H1 (cell line): ENCODE data around the gene GCNA. TPM values are rescaled to one million over a fixed set of nuclear protein-coding genes. Genes with fewer than 3 reads are reported as not detected.

ENCODE experiments used
- CTCF ChIA-PET: fragments of 300-600 bp; sonication (Branson Sonifier 250); formaldehyde crosslinking; loops from one replicate; lab custom pipeline; 2021; ENCODE audit not compliant: partially characterized antibody; lab: Charles Lee
- POLR2A ChIA-PET: fragments of 300-600 bp; sonication (Branson Sonifier 250); formaldehyde crosslinking; loops from one replicate; lab custom pipeline; 2021; ENCODE audit warnings: inconsistent platforms; ENCODE audit not compliant: partially characterized antibody; lab: Charles Lee
- DNase-seq, 2 experiments: peaks; one replicate each; pipeline versions ENCODE4 v3.0.0 to v3.0.0-alpha.2; 2010 to 2022; ENCODE audit warnings: low spot score in 2 of 2, low read depth in 1 of 2, mixed read lengths in 1 of 2
- FAIRE-seq: peaks from 2 replicates; lab custom pipeline; 2011; peaks lifted over from hg19 to GRCh38; lab: Jason Lieb, UNC
- H2AFZ ChIP-seq: 2 replicates; pipeline ENCODE4 v1.8.1; 2012; ENCODE audit warnings: low read length, inconsistent platforms
- H2AK5ac ChIP-seq: 2 replicates; pipeline ENCODE4 v1.6.1; 2013; ENCODE audit warnings: low read depth, low read length
- H2BK120ac ChIP-seq: replicated peaks from 2 replicates; pipeline ENCODE3; 2013; ENCODE audit warnings: low read depth, low read length, inconsistent platforms
- H2BK12ac ChIP-seq: 2 replicates; pipeline ENCODE4 v1.6.1; 2013; ENCODE audit warnings: low read depth, low read length
- H2BK15ac ChIP-seq: 2 replicates; pipeline ENCODE4 v1.6.1; 2013; ENCODE audit warnings: low read length
- H2BK20ac ChIP-seq: 2 replicates; pipeline ENCODE4 v1.6.1; 2013; ENCODE audit warnings: low read length
- H2BK5ac ChIP-seq: 2 replicates; pipeline ENCODE4 v1.6.1; 2013; ENCODE audit warnings: low read depth, low read length
- H3K14ac ChIP-seq: 2 replicates; pipeline ENCODE4 v1.6.1; 2013; ENCODE audit warnings: inconsistent platforms; ENCODE audit not compliant: insufficient read length
- H3K18ac ChIP-seq: 2 replicates; pipeline ENCODE4 v1.6.1; 2013; ENCODE audit warnings: low read length; ENCODE audit errors: extremely low read depth
- H3K23ac ChIP-seq: 2 replicates; pipeline ENCODE4 v1.6.1; 2013; ENCODE audit warnings: inconsistent platforms; ENCODE audit not compliant: insufficient read length
- H3K23me2 ChIP-seq: 2 replicates; pipeline ENCODE4 v1.6.1; 2013; ENCODE audit warnings: low read depth, low read length
- H3K27ac ChIP-seq: 2 replicates; pipeline ENCODE4 v1.6.1; 2011; ENCODE audit warnings: low read depth, low read length, inconsistent platforms
- H3K27me3 ChIP-seq, 4 experiments: replicated peaks in 1 of 4; 1 replicate in 1 of 4; 2 replicates in 3 of 4; pipeline versions ENCODE4 v1.6.1 to v1.8.1; 2011 to 2013; ENCODE audit warnings: low read length in 3 of 4, mild to moderate bottlenecking in 3 of 4, inconsistent platforms in 2 of 4, mixed read lengths in 2 of 4, moderate library complexity in 1 of 4; ENCODE audit not compliant: control insufficient read depth in 3 of 4, insufficient read depth in 3 of 4; ENCODE audit errors: extremely low read depth in 1 of 4
- H3K36me3 ChIP-seq, 4 experiments: 2 replicates each; pipeline versions ENCODE4 v1.6.1 to v1.8.1; 2011 to 2013; ENCODE audit warnings: mild to moderate bottlenecking in 4 of 4, low read length in 3 of 4, moderate library complexity in 2 of 4, control low read depth in 1 of 4, inconsistent platforms in 1 of 4; ENCODE audit not compliant: insufficient read depth in 4 of 4, control insufficient read depth in 2 of 4
- H3K4ac ChIP-seq: replicated peaks from 2 replicates; pipeline ENCODE3; 2013; ENCODE audit warnings: low read length, low read depth, mixed read lengths, inconsistent platforms; ENCODE audit not compliant: insufficient read length
- H3K4me1 ChIP-seq, 4 experiments: replicated peaks in 1 of 4; 1 replicate in 1 of 4; 2 replicates in 3 of 4; pipeline versions ENCODE4 v1.6.1 to v1.8.1; 2011 to 2013; ENCODE audit warnings: low read length in 3 of 4, inconsistent platforms in 2 of 4, mixed read lengths in 1 of 4; ENCODE audit not compliant: insufficient read depth in 4 of 4, control insufficient read depth in 3 of 4
- H3K4me2 ChIP-seq, 2 experiments: 2 replicates each; pipeline versions ENCODE4 v1.6.1 to v1.8.1; 2011 to 2013; ENCODE audit warnings: low read depth in 2 of 2, low read length in 2 of 2, control low read depth in 1 of 2, inconsistent platforms in 1 of 2, mild to moderate bottlenecking in 1 of 2; ENCODE audit not compliant: insufficient read depth in 1 of 2
- H3K4me3 ChIP-seq, 4 experiments: fragments of 200-600, 300-600 bp in 1 of 4; sonication (generic), shearing (Covaris generic), sonication (Bioruptor Twin) in 1 of 4; 2 replicates each; pipeline versions ENCODE4 v1.5.1 to v1.8.1; 2011 to 2016; ENCODE audit warnings: low read length in 4 of 4, low read depth in 3 of 4, control low read depth in 2 of 4, inconsistent platforms in 2 of 4, mild to moderate bottlenecking in 2 of 4, mixed read lengths in 1 of 4, moderate library complexity in 1 of 4; ENCODE audit not compliant: insufficient read depth in 2 of 4; ENCODE audit errors: extremely low read depth in 1 of 4
- H3K56ac ChIP-seq: replicated peaks from 2 replicates; pipeline ENCODE3; 2013; ENCODE audit warnings: low read depth, mild to moderate bottlenecking, mixed read lengths, low read length, inconsistent platforms; ENCODE audit not compliant: insufficient read length
- H3K79me1 ChIP-seq: 2 replicates; pipeline ENCODE4 v1.6.1; 2013; ENCODE audit warnings: low read depth, low read length, control low read depth
- H3K79me2 ChIP-seq, 2 experiments: 2 replicates each; pipeline versions ENCODE4 v1.6.1 to v1.8.1; 2012 to 2013; ENCODE audit warnings: low read length in 2 of 2, mild to moderate bottlenecking in 2 of 2, inconsistent platforms in 1 of 2; ENCODE audit not compliant: insufficient read depth in 2 of 2, control insufficient read depth in 1 of 2
- H3K9ac ChIP-seq, 4 experiments: replicated peaks in 1 of 4; 1 replicate in 1 of 4; 2 replicates in 3 of 4; pipeline versions ENCODE4 v1.6.1 to v1.8.1; 2011 to 2013; ENCODE audit warnings: low read depth in 3 of 4, low read length in 3 of 4, control low read depth in 2 of 4, mild to moderate bottlenecking in 2 of 4, moderate library complexity in 2 of 4, inconsistent platforms in 1 of 4; ENCODE audit errors: extremely low read depth in 1 of 4
- H3K9me3 ChIP-seq, 2 experiments: 2 replicates each; pipeline versions ENCODE4 v1.6.1 to v1.8.1; 2012 to 2013; ENCODE audit warnings: mild to moderate bottlenecking in 2 of 2, moderate library complexity in 2 of 2, control low read depth in 1 of 2, inconsistent platforms in 1 of 2, low read depth in 1 of 2, low read length in 1 of 2, mixed read lengths in 1 of 2; ENCODE audit not compliant: insufficient read depth in 2 of 2
- H4K20me1 ChIP-seq, 2 experiments: replicated peaks in 1 of 2; 2 replicates each; pipeline versions ENCODE3 to v1.8.1; 2011 to 2013; ENCODE audit warnings: inconsistent platforms in 2 of 2, low read length in 2 of 2, mild to moderate bottlenecking in 1 of 2; ENCODE audit not compliant: insufficient read depth in 2 of 2, control insufficient read depth in 1 of 2
- H4K5ac ChIP-seq: 2 replicates; pipeline ENCODE4 v1.6.1; 2013; ENCODE audit warnings: low read length, low read depth, mixed read lengths, inconsistent platforms; ENCODE audit not compliant: insufficient read length
- H4K8ac ChIP-seq: 2 replicates; pipeline ENCODE4 v1.8.0; 2013; ENCODE audit warnings: mild to moderate bottlenecking, moderate library complexity, low read length, inconsistent platforms; ENCODE audit not compliant: insufficient read depth; ENCODE audit errors: extremely low read depth
- H4K91ac ChIP-seq: replicated peaks from 2 replicates; pipeline ENCODE3; 2013; ENCODE audit warnings: low read length, mixed read lengths, inconsistent platforms; ENCODE audit not compliant: insufficient read length
- ATF3 ChIP-seq: IDR thresholded peaks from 2 replicates; pipeline ENCODE4 v1.6.1; 2011; ENCODE audit warnings: low read depth, mild to moderate bottlenecking, low read length; ENCODE audit not compliant: insufficient read depth
- CEBPB ChIP-seq: IDR thresholded peaks from 2 replicates; pipeline ENCODE4 v1.6.1; 2012; ENCODE audit warnings: low read depth, low read length
- CHD1 ChIP-seq: IDR thresholded peaks from 2 replicates; pipeline ENCODE4 v1.6.1; 2012; ENCODE audit warnings: low read depth, low read length, improper control_type of control experiment
- CHD2 ChIP-seq: IDR thresholded peaks from 2 replicates; pipeline ENCODE4 v1.6.1; 2012; ENCODE audit warnings: low read length, improper control_type of control experiment
- CTBP2 ChIP-seq: IDR thresholded peaks from 2 replicates; pipeline ENCODE4 v1.7.0; 2011; ENCODE audit warnings: borderline replicate concordance, mild to moderate bottlenecking, moderate library complexity, mixed read lengths, low read length; ENCODE audit not compliant: insufficient read depth, insufficient read length
- E2F6 ChIP-seq: IDR thresholded peaks from 2 replicates; pipeline ENCODE4 v1.6.1; 2012; ENCODE audit warnings: inconsistent platforms
- GTF2F1 ChIP-seq: IDR thresholded peaks from 2 replicates; pipeline ENCODE4 v1.6.1; 2012; ENCODE audit warnings: low read depth, low read length, improper control_type of control experiment, borderline replicate concordance
- JUN ChIP-seq: IDR thresholded peaks from 2 replicates; pipeline ENCODE4 v1.6.1; 2011; ENCODE audit warnings: low read depth, mild to moderate bottlenecking, improper control_type of control experiment, low read length
- MAFK ChIP-seq: IDR thresholded peaks from 2 replicates; pipeline ENCODE4 v1.6.1; 2012; ENCODE audit warnings: low read depth, mild to moderate bottlenecking, improper control_type of control experiment, low read length
- RFX5 ChIP-seq: IDR thresholded peaks from 2 replicates; pipeline ENCODE4 v1.6.1; 2011; ENCODE audit warnings: low read depth, low read length, improper control_type of control experiment, borderline replicate concordance
- SRF ChIP-seq: IDR thresholded peaks from 2 replicates; pipeline ENCODE4 v1.6.1; 2011; ENCODE audit warnings: mild to moderate bottlenecking, low read depth, low read length, moderate library complexity
- TAF1 ChIP-seq: IDR thresholded peaks from 2 replicates; pipeline ENCODE4 v1.6.1; 2011; ENCODE audit warnings: mild to moderate bottlenecking, low read depth, low read length
- TAF7 ChIP-seq: optimal IDR thresholded peaks from 2 replicates; pipeline ENCODE3; 2011; ENCODE audit warnings: low read depth, mild to moderate bottlenecking, inconsistent platforms, low read length, moderate library complexity, borderline replicate concordance
- YY1 ChIP-seq: IDR thresholded peaks from 2 replicates; pipeline ENCODE4 v1.6.1; 2011; ENCODE audit warnings: low read depth, mild to moderate bottlenecking, low read length
- WGBS, 2 experiments: shearing (Covaris generic) in 1 of 2; methylation state at CpG; one replicate each; pipeline versions ENCODE4 v1.1.6 to v1.1.7; 2013 to 2015; ENCODE audit warnings: low lambda C conversion rate in 2 of 2, mixed read lengths in 2 of 2, inconsistent platforms in 1 of 2, low coverage in 1 of 2, missing lambda C conversion rate in 1 of 2; ENCODE audit not compliant: insufficient replicate concordance in 2 of 2, insufficient coverage in 1 of 2, insufficient read length in 1 of 2; ENCODE audit errors: extremely low coverage in 1 of 2, missing lambda C conversion rate in 1 of 2; 5-methylcytosine and 5-hydroxymethylcytosine counted together
- polyA plus RNA-seq, 7 experiments: library from polyadenylated mRNA; depleted of rRNA in 3 of 7; stranded (reverse) in 5 of 7; unstranded in 2 of 7; fragments of >200 nt in 5 of 7; fragments of 200-250 nt in 2 of 7; gene quantifications; 1 replicate in 5 of 7; 2 replicates in 1 of 7; 4 replicates in 1 of 7; pipeline versions ENCODE4 v1.2.1 to v1.2.3, GENCODE V29; 2011 to 2013; ENCODE audit warnings: missing spikeins in 2 of 7, mixed read lengths in 2 of 7
- total RNA-seq: library from RNA; stranded (reverse); fragmentation: NEBNext Ultra II Directional; extraction: Animal tissue kit (Norgen Biotek cat#: 25700); gene quantifications from 2 replicates; pipeline ENCODE4 v1.2.1, GENCODE V29; 2021

GCNA gene
- total and polyA plus RNA-seq, 2 of the 8 experiments (the other 6 are each of a cell fraction or from before 2014, with no cell fraction given), result 0.41 to 0.95 TPM

GRCh38 chrX:71549986-71550385 is 28.3 kb upstream of the GCNA start:
- DNase-seq (no peak), FAIRE-seq (no peak)
- Histone ChIP-seq H3K4me3 (no peak overlapping the region), H2BK5ac (no peak overlapping the region), H3K9me3 (no peaks in the 10 kb centered on the region), H2BK20ac (no peak overlapping the region), H3K23me2 (no peaks in the 10 kb centered on the region), H3K4ac (no peak overlapping the region), H3K79me2 (peaks cover 0 to 55% of the 10 kb centered on the region in 2 experiments; a peak in 2 of 4 replicates), H3K4me1 (no peaks in the 10 kb centered on the region), H3K79me1 (no peaks in the 10 kb centered on the region), H4K5ac (no peak overlapping the region), H3K27ac (no peak overlapping the region), H3K18ac (no peak overlapping the region), H4K20me1 (peaks cover 0 to 10% of the 10 kb centered on the region in 2 experiments), H3K23ac (no peak overlapping the region), H2BK15ac (no peak overlapping the region), H3K14ac (no peak overlapping the region), H2BK12ac (no peak overlapping the region), H4K91ac (no peak overlapping the region), H2AFZ (no peak overlapping the region), H3K4me2 (no peak overlapping the region), H2BK120ac (no peak overlapping the region), H3K56ac (no peak overlapping the region), H2AK5ac (no peak overlapping the region), H3K9ac (no peak overlapping the region), H3K36me3 (peaks cover 8 to 63% (median 26%) of the 10 kb centered on the region in 4 experiments), H3K27me3 (no peaks in the 10 kb centered on the region), H4K8ac (no peak overlapping the region)
- POLR2A ChIA-PET, result interaction anchor here (2.6 kb wide), 2 partner anchors 11 to 16 kb away, joined by 7 to 24 read pairs; partner anchors contain the start of gene OGT
- 100% methylated on average over 1 of the region's 1 CpG; no CpG with 5 or more reads in 1 of the 2 experiments for WGBS, 2 experiments
- CTCF ChIA-PET, result interaction anchor here (0.7 to 2.1 kb wide), 4 partner anchors 10 to 120 kb away, joined by 3 to 8 read pairs (median 4); no protein-coding TSS in a partner anchor
- no peak for TF ChIP-seq CEBPB
- TF ChIP-seq TAF7, result no peak
- no peak for TF ChIP-seq MAFK
- no peak for TF ChIP-seq YY1
- no peak for TF ChIP-seq GTF2F1
- TF ChIP-seq ATF3, result no peak
- TF ChIP-seq SRF, result no peak
- TF ChIP-seq JUN, result no peak
- TF ChIP-seq E2F6, result no peak
- no peak for TF ChIP-seq TAF1
- TF ChIP-seq RFX5, result no peak
- TF ChIP-seq CHD2, result no peak
- TF ChIP-seq CHD1, result no peak
- no peak for TF ChIP-seq CTBP2
